ENCODE measurements around the gene MBTPS1.

The MBTPS1 gene

DNA sequence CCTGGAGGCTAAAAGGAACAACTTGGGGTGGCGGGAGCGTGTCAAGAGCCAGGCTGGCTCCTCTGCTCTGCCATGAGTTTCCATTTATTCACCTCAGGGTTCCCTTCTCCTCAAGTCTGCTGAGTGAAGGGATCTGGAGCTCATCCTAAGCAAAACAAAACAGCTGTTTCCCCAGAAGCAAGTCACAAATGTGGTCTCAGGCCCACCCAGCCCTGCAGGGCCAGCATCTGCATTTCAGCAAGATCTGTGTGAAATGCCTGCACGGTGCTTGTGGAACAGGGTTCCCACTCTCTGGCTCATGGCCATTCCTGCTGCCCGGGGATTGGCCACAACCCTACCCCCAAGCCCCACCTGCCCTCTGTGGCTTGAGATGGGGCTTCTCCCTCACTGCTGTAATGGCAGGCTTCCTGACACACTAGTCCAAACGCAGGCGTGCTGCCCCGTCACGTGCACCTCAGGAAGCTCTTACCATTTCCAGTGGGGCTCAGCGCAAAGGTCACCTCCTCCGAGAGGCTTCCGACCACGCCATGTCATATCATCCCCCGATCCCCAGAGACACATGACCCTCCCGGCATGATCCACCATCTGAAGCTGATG, 76.4 kb downstream of the MBTPS1 start:
- H3K27ac ChIP-seq: no peak overlapping the region
- TF ChIP-seq, protein P1, sequence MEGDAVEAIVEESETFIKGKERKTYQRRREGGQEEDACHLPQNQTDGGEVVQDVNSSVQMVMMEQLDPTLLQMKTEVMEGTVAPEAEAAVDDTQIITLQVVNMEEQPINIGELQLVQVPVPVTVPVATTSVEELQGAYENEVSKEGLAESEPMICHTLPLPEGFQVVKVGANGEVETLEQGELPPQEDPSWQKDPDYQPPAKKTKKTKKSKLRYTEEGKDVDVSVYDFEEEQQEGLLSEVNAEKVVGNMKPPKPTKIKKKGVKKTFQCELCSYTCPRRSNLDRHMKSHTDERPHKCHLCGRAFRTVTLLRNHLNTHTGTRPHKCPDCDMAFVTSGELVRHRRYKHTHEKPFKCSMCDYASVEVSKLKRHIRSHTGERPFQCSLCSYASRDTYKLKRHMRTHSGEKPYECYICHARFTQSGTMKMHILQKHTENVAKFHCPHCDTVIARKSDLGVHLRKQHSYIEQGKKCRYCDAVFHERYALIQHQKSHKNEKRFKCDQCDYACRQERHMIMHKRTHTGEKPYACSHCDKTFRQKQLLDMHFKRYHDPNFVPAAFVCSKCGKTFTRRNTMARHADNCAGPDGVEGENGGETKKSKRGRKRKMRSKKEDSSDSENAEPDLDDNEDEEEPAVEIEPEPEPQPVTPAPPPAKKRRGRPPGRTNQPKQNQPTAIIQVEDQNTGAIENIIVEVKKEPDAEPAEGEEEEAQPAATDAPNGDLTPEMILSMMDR (conservative IDR thresholded peaks at IDR 0.05): no peak

DNA sequence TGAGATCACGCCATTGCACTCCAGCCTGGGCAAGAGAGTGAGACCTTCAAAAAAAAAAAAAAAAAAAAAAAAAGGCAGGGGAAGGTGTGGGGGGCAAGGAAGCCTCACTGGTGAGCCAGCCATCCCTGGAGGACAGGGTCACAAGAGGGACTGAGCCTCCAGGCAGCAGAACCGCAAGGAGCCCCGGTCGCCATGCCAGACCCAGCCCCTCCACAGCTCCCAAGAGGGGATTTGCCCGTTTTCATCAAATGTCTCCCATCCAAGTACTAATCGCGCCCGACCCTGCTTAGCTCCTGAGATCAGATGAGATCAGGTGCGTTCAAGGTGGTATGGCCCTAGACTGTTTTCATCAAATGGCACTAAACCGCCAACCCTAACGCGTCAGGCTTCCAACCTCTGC, 77.0 kb downstream of the MBTPS1 start:
- TF ChIP-seq, protein P1 (conservative IDR thresholded peaks at IDR 0.05): no peak
- H3K27ac ChIP-seq: no peak overlapping the region

DNA sequence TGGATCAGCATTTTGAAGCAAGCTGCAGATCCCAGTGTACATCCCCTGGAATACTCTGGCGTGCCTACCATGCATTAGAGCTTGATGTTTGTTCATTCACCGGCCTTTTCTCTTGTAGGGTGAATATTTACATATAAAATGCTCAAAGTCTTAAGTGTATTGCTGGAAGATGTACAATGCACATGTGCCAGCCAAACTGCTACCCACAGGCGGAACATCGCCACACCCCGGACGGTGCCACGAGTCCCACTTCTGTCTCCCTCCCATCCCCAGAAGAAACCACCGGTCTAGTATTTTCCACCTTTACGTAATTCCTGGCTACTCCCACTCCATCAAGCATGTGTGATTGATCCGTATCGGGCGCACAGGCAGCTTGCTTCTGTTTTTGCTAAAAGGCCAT, 78.3 kb downstream of the MBTPS1 start:
- TF ChIP-seq, protein P1 (conservative IDR thresholded peaks at IDR 0.05): no peak
- no peak overlapping the region for H3K27ac ChIP-seq

DNA sequence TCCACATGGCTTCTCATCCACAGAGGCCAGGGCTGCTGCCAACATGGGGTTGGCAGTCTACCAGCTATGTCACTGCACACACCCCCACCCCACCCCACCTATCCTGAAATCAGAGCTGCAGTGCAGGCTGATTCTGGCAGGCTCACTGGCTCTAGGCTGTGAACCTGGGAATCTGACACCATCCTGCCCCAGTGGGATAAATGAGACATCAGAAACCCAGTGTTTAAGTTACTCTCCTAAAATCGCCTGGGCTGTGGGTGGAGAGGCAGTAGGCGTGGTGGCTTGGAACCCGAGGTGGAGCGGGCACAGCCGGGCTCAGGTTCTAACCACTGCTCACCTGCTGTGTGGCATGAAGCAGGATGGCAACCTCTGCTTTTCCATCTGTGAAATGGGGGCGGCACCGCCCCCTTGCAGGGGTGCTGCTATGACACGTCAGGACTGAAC, 79.7 kb downstream of the MBTPS1 start:
- no peak overlapping the region for H3K27ac ChIP-seq
- TF ChIP-seq, protein P1 (conservative IDR thresholded peaks at IDR 0.05): no peak

DNA sequence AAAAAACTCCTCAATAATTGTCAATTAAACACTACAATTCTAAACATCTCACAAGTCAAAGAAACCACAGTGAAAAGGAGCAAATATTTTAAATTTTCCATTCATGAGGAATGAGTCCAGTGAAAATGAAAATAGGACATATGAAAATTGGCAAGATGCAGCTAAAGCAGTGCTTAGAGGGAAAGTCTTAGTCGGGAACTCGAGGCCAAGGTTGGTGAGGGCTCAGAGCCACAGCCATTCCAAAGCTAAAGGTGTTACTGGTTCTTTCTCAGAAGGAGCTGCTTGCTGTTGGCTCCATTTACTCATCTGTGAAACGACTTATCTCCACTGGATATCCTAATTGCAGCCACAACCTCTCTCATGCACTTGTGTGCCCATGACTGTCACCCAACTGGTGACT, 80.6 kb downstream of the MBTPS1 start:
- TF ChIP-seq, protein P1 (conservative IDR thresholded peaks at IDR 0.05): no peak

DNA sequence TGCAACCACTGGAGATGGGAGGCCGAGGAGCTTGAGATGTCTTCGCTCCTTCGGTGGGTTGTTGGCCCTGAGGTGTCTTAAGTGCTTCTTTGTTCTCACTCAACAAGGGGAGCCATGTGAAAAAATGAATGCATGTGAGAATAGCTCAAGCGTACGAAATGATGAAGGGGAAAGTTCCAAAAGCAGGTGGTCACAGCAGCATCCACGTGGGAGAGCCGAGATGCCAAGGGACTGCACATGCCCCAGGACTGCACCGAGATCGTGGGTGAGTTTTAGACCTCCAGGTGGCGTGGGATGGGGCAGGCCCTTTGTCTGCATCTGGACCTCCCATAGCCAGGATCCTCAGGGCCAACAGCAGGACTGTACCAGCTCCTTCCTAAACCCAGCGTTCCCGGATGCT, 82.2 kb downstream of the MBTPS1 start:
- TF ChIP-seq, protein P1 (conservative IDR thresholded peaks at IDR 0.05): no peak
- H3K27ac ChIP-seq: no peak overlapping the region

More for the DNA sequence above, 80.6 kb downstream of the MBTPS1 start:
- no peak overlapping the region for H3K27ac ChIP-seq

DNA sequence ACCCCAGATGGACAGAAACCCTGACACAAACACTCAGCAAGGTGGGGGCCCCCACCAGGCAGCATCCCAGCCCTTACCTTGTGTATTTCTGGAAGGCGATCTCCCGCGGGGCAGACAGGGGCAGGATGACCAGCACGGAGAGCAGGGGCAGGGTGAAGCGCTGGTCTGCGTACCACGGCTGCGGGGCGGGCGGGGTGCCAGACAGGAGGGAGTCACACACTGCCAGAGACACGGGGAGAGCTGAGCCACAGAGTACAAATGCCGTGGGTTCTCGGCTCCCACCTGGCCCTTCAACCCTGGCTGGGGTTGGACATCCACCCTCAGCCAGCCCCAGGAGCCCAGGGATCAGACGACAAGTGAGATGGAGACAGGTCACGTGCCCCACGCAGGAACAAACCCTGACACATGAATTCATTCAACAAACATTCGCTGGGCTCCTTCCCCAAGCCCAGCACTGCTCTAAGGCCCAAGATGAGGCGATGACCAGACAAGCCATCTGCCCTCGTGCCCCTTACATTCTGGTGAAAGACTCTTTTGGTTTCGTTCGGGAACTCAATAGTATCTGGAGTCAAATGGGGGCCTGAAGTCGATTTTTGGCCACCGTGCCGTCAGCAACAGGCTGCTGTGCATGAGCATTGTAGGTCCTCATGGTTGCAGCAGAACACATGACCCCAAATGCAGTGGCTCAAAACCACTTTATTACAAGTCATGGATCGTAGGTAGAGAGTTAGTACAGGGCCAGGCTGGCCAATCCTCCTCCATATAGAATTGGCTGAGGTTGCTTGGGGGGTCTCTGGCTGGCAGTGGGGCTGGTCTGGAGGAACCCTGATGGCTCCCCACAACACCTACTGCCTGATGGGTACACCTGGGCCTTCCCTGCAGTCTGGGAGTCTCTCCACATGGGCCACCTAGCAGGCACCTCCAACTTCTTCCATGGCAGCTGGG, 83.2 kb downstream of the MBTPS1 start:
- H3K27ac ChIP-seq: no peak overlapping the region
- TF ChIP-seq, protein P1 (conservative IDR thresholded peaks at IDR 0.05): no peak
